K562 (cell line): ENCODE data around the gene ADAD1. TPM values are rescaled to one million over a fixed set of nuclear protein-coding genes. Genes with fewer than 3 reads are reported as not detected.

Experiments
- ATAC-seq: fragments of 200-7000 bp; cut with Tn5 transposase; 3 replicates; pipeline ENCODE4 v1.9.1; 2020; ENCODE audit warnings: moderate library complexity
- BruUV-seq: library from RNA; stranded (reverse); fragments of 400-500 nt; replicated peaks from 2 replicates; lab custom pipeline; 2021; lab: Mats Ljungman, UMichigan
- CTCF ChIA-PET: fragments of 300-600 bp; formaldehyde crosslinking; extraction: SDS; loops from one replicate; lab custom pipeline; 2021; ENCODE audit warnings: low intra/inter-chr PET ratio; lab: Yijun Ruan, JAX
- POLR2A ChIA-PET: fragments of 300-600, 350-650 bp; sonication (Branson Sonifier 250); formaldehyde crosslinking; extraction: SDS; loops from one replicate; lab custom pipeline; 2021; ENCODE audit warnings: antibody characterized with exemption, inconsistent platforms; lab: Yijun Ruan, JAX
- DNase-seq, 4 experiments: peaks; one replicate each; pipeline versions ENCODE4 v3.0.0 to v3.0.0-alpha.2; 2011 to 2018; ENCODE audit warnings: low spot score in 3 of 4, mixed read lengths in 3 of 4; ENCODE audit errors: extremely low read depth in 1 of 4
- FAIRE-seq: peaks from 2 replicates; lab custom pipeline; 2011; peaks lifted over from hg19 to GRCh38; lab: Jason Lieb, UNC
- H2AFZ ChIP-seq: 2 replicates; pipeline ENCODE4 v1.6.0; 2011; ENCODE audit warnings: low read depth, low read length, control low read depth, inconsistent platforms
- H3K27ac ChIP-seq: fragments of 200-600 bp; 3 replicates; pipeline ENCODE4 v1.8.0; 2011; ENCODE audit warnings: low read depth, mild to moderate bottlenecking, control low read depth, inconsistent platforms, low read length, moderate library complexity, mixed read lengths; ENCODE audit errors: extremely low read depth
- H3K27me3 ChIP-seq, 2 experiments: fragments of 300-600 bp in 1 of 2; 2 replicates in 1 of 2; 3 replicates in 1 of 2; pipeline versions ENCODE4 v1.6.0 to v1.8.0; 2011; ENCODE audit warnings: inconsistent platforms in 2 of 2, low read length in 2 of 2, mild to moderate bottlenecking in 1 of 2, mixed read lengths in 1 of 2, moderate library complexity in 1 of 2; ENCODE audit not compliant: control insufficient read depth in 2 of 2, insufficient read depth in 2 of 2
- H3K36me3 ChIP-seq: fragments of 300-600 bp; 3 replicates; pipeline ENCODE4 v1.8.0; 2011; ENCODE audit warnings: mild to moderate bottlenecking, low read length, inconsistent platforms; ENCODE audit not compliant: control insufficient read depth, insufficient read depth
- H3K4me1 ChIP-seq, 2 experiments: fragments of 200-600 bp in 1 of 2; replicated peaks in 1 of 2; 2 replicates in 1 of 2; 3 replicates in 1 of 2; pipeline versions ENCODE4 v1.5.1 to v1.8.0; 2011; ENCODE audit warnings: inconsistent platforms in 2 of 2, low read length in 2 of 2, mild to moderate bottlenecking in 1 of 2, mixed read lengths in 1 of 2, moderate library complexity in 1 of 2; ENCODE audit not compliant: control insufficient read depth in 2 of 2, insufficient read depth in 2 of 2
- H3K4me2 ChIP-seq: 2 replicates; pipeline ENCODE4 v1.6.1; 2011; ENCODE audit warnings: low read length, control low read depth, inconsistent platforms, mixed read lengths; ENCODE audit not compliant: insufficient read depth
- H3K4me3 ChIP-seq: fragments of 200-600 bp; sonication (generic), shearing (Covaris generic); 2 replicates; pipeline ENCODE4 v1.5.1; 2016; ENCODE audit warnings: control low read depth, inconsistent platforms
- H3K79me2 ChIP-seq: fragments of 200-600 bp; 3 replicates; pipeline ENCODE4 v1.8.0; 2011; ENCODE audit warnings: low read length, inconsistent platforms; ENCODE audit not compliant: control insufficient read depth, insufficient read depth
- H3K9ac ChIP-seq, 2 experiments: 2 replicates each; pipeline versions ENCODE4 v1.6.0 to v1.6.1; 2011; ENCODE audit warnings: low read depth in 2 of 2, low read length in 2 of 2, control low read depth in 1 of 2, inconsistent platforms in 1 of 2, mild to moderate bottlenecking in 1 of 2, mixed read lengths in 1 of 2; ENCODE audit not compliant: insufficient read depth in 1 of 2
- H3K9me1 ChIP-seq: one replicate; pipeline ENCODE4 v1.6.0; 2011; ENCODE audit warnings: inconsistent platforms, mild to moderate bottlenecking, low read length, moderate library complexity; ENCODE audit not compliant: control insufficient read depth, insufficient read depth
- H3K9me3 ChIP-seq: replicated peaks from 2 replicates; pipeline ENCODE4 v1.5.1; 2011; ENCODE audit warnings: low read depth, low read length, inconsistent platforms; ENCODE audit not compliant: control insufficient read depth, insufficient read depth
- H4K20me1 ChIP-seq: replicated peaks from 2 replicates; pipeline ENCODE4 v1.6.1; 2011; ENCODE audit warnings: low read length, inconsistent platforms, mixed read lengths; ENCODE audit not compliant: control insufficient read depth, insufficient read depth
- BMI1 ChIP-seq: fragments of 150-350 bp; IDR thresholded peaks from 2 replicates; pipeline ENCODE4 v1.6.1; 2014; ENCODE audit warnings: low read length
- CCNT2 ChIP-seq: IDR thresholded peaks from 2 replicates; pipeline ENCODE4 v1.6.1; 2011; ENCODE audit warnings: borderline replicate concordance, low read depth, mild to moderate bottlenecking, moderate library complexity, mixed read lengths, low read length; ENCODE audit not compliant: insufficient read length; ENCODE audit errors: extremely low read depth
- ESRRB ChIP-seq: fragments of 250-450 bp; sonication (Bioruptor Pico); IDR thresholded peaks from 2 replicates; pipeline ENCODE4 v1.5.0; 2020; ENCODE audit warnings: mild to moderate bottlenecking, moderate library complexity, borderline replicate concordance
- FIP1L1 ChIP-seq: fragments of 200-400 bp; formaldehyde crosslinking; IDR thresholded peaks from 2 replicates; pipeline ENCODE4 v1.6.1; 2018; ENCODE audit warnings: mild to moderate bottlenecking, low read depth, low read length; ENCODE audit not compliant: poor library complexity, severe bottlenecking
- HMG20A ChIP-seq: fragments of 450-650 bp; formaldehyde crosslinking; conservative IDR thresholded peaks from 2 replicates; pipeline ENCODE4 v1.4.0; 2020; ENCODE audit warnings: mild to moderate bottlenecking, mixed read lengths
- MTF1 ChIP-seq: fragments of 250-450 bp; sonication (Bioruptor Pico); IDR thresholded peaks from 2 replicates; pipeline ENCODE4 v1.9.0; 2021; ENCODE audit warnings: moderate library complexity, mild to moderate bottlenecking, inconsistent platforms, borderline replicate concordance
- POLR3A ChIP-seq: IDR thresholded peaks from 2 replicates; pipeline ENCODE4 v1.6.1; 2011; ENCODE audit warnings: borderline replicate concordance, mild to moderate bottlenecking, moderate library complexity; ENCODE audit not compliant: insufficient read length, insufficient read depth; ENCODE audit errors: extremely low read depth
- in situ Hi-C: fragments of 300-500 bp; cut with MboI; formaldehyde crosslinking; loops from 4 replicates; pipeline ENCODE4 v1.15.0; 2018; ENCODE audit warnings: inconsistent platforms, mixed read lengths
- intact Hi-C: fragments of 100-400 bp; cut with micrococcal nuclease; formaldehyde crosslinking; loops from 2 replicates; pipeline ENCODE4 v1.14.2; 2022
- polyA plus RNA-seq, 8 experiments: library from polyadenylated mRNA; depleted of rRNA in 4 of 8; stranded (reverse) in 5 of 8; unstranded in 3 of 8; fragments of >200 nt; fragmentation: Nextera tagmentation in 2 of 8; fragmentation: Illumina TruSeq in 1 of 8; extraction: Ambion mirVana in 2 of 8; extraction: Trizol in 1 of 8; gene quantifications; 2 replicates each; pipeline versions ENCODE4 v1.2.1 to v1.2.3, GENCODE V29; 2011 to 2014; ENCODE audit warnings: inconsistent platforms in 1 of 8, missing spikeins in 1 of 8
- total RNA-seq, 7 experiments: library from RNA; depleted of rRNA in 6 of 7; stranded (reverse); fragments of >200 nt in 6 of 7; fragmentation: Illumina TruSeq in 2 of 7; extraction: Trizol in 2 of 7; gene quantifications; 2 replicates each; pipeline versions ENCODE4 v1.2.1 to v1.2.3, GENCODE V29; 2011 to 2021; ENCODE audit warnings: low replicate concordance in 1 of 7
- TF ChIP-seq, protein P1 (sequence below): IDR thresholded peaks from 2 replicates; pipeline ENCODE4 v1.6.1; 2011; ENCODE audit not compliant: insufficient read length; ENCODE audit errors: extremely low read depth
- TF ChIP-seq, protein P2 (sequence below): sonication (generic); formaldehyde crosslinking; IDR thresholded peaks from 2 replicates; pipeline ENCODE4 v1.9.0; 2022; ENCODE audit warnings: mild to moderate bottlenecking, missing genetic modification reagents

ADAD1 gene
- total and polyA plus RNA-seq, 9 of the 15 experiments (the other 6 are each of a cell fraction or from before 2014, with no cell fraction given), result not detected

DNA sequence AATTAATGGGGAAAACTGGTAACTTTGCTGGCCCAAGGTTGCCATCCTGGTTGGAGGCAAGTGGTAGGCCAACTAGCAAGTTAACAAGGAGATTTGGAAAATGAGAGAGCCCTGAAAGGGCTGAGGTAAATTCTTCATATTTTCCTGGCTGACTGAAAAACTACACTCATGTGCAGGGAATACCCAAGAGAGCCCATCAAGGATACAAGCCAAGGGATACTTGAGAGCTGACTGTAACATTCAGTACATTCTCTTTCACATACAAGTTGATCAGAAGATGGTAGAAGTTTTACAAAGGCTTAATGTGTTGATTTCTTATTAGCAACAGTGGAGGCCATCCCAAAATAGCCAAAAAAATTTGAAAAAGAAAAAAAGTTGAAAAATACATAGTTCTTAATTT, 44.4 kb downstream of the ADAD1 start:
- Histone ChIP-seq H3K36me3 (no peaks in the 10 kb centered on the region), H3K4me1 (no peaks in the 10 kb centered on the region), H2AFZ (no peak overlapping the region), H3K9me1 (no peaks in the 10 kb centered on the region), H3K4me2 (no peak overlapping the region), H3K9ac (no peak overlapping the region), H3K27me3 (no peaks in the 10 kb centered on the region), H3K9me3 (no peaks in the 10 kb centered on the region), H4K20me1 (no peaks in the 10 kb centered on the region), H3K79me2 (no peaks in the 10 kb centered on the region), H3K4me3 (no peak overlapping the region), H3K27ac (no peak overlapping the region)
- DNase-seq, result no peak
- intact Hi-C loops, result no loop called here
- no TSS peak for BruUV-seq
- no peak for FAIRE-seq
- no peak for TF ChIP-seq HMG20A (CRISPR knock-in tag)
- TF ChIP-seq, protein P1, sequence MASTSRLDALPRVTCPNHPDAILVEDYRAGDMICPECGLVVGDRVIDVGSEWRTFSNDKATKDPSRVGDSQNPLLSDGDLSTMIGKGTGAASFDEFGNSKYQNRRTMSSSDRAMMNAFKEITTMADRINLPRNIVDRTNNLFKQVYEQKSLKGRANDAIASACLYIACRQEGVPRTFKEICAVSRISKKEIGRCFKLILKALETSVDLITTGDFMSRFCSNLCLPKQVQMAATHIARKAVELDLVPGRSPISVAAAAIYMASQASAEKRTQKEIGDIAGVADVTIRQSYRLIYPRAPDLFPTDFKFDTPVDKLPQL, result no peak
- TF ChIP-seq POLR3A, result no peak
- TF ChIP-seq, protein P2, sequence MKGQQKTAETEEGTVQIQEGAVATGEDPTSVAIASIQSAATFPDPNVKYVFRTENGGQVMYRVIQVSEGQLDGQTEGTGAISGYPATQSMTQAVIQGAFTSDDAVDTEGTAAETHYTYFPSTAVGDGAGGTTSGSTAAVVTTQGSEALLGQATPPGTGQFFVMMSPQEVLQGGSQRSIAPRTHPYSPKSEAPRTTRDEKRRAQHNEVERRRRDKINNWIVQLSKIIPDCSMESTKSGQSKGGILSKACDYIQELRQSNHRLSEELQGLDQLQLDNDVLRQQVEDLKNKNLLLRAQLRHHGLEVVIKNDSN, result no peak
- TF ChIP-seq BMI1, result no peak
- no peak for TF ChIP-seq ESRRB (CRISPR knock-in tag)
- no peak for TF ChIP-seq CCNT2
- TF ChIP-seq MTF1 (CRISPR knock-in tag), result no peak
- no peak for TF ChIP-seq FIP1L1
- no peak for ATAC-seq
- in situ Hi-C loops, result no loop called here
- ChIA-PET CTCF (no interaction called here), POLR2A (no interaction called here)
